GM13977 (cell line): Measurements from ENCODE around the gene APBA1.

Experiments used
- DNase-seq: peaks from one replicate; pipeline ENCODE4 v3.0.0; 2012; ENCODE audit warnings: low spot score
- CTCF ChIP-seq: IDR thresholded peaks from 2 replicates; pipeline ENCODE4 v1.5.1; 2012; ENCODE audit warnings: mild to moderate bottlenecking, control low read depth; ENCODE audit not compliant: insufficient read depth; ENCODE audit errors: extremely low read depth, missing control alignments
- in situ Hi-C: fragments of 300-500 bp; cut with MboI; formaldehyde crosslinking; loops from one replicate; pipeline ENCODE4 v1.12.0; 2022; ENCODE audit warnings: low sequenced_read_pairs, low pct_unique_long_range_greater_than_20kb, mixed read lengths, inconsistent platforms; ENCODE audit not compliant: unreplicated experiment

Gene APBA1

GRCh38 chr9:69585571-69585970, 86.6 kb downstream of the APBA1 start:
- no peak for DNase-seq
- no peak for TF ChIP-seq CTCF
- in situ Hi-C loops: no loop called here

- no peak for TF ChIP-seq CTCF
- in situ Hi-C loops: no loop called here
- DNase-seq: no peak
Observed at GRCh38 chr9:69584759-69585158, 87.4 kb downstream of the APBA1 start.

GRCh38 chr9:69583645-69584234, 88.4 kb downstream of the APBA1 start:
- no peak for TF ChIP-seq CTCF
- no peak for DNase-seq
- in situ Hi-C loops: no loop called here

- in situ Hi-C loops: no loop called here
- DNase-seq: no peak
- no peak for TF ChIP-seq CTCF
Observed at GRCh38 chr9:69582544-69583297, 89.5 kb downstream of the APBA1 start.

- DNase-seq: no peak
- no peak for TF ChIP-seq CTCF
- in situ Hi-C loops: no loop called here
Observed at GRCh38 chr9:69582018-69582417, 90.2 kb downstream of the APBA1 start.

GRCh38 chr9:69580582-69581214, 91.5 kb downstream of the APBA1 start:
- DNase-seq: no peak
- in situ Hi-C loops: no loop called here
- TF ChIP-seq CTCF: no peak
